ENCODE data around the gene IFRD2.

DNA sequence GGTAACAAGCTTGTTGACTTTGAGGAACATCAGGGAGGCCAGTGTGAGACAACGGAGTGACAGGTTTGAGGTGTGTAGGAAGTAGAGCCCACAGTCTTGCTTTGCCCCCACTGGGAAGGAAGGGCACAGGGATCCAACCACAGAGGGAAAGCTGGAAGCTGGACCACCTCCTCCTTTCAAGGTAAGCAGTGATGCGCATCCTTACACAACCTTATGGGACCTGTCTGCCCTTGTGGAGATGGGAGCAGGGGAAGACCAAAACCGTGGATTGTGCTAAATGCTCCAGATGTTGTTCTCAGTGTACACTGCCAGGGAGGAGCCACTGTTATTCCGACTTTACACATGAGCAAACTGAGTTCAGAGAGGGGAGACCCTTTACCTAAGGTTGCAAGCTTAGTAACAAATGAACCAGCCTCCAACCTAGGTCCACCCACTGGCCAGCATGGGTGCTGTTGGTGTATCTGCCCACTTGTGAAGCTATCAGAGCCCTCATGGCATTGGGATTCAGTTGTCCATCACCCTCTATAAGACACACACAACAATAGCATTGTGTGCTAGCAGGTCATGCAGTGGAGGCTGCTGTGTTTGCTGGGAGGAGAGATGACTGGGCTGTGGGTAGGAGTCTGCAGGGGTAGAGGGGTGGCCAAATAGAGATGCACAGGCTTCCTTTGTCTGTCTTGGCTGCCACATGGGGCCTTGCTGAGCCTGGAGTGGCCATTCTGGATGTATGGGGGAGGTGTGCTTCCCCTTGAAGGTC lies 13.9 kb downstream of the IFRD2 start:
- TF ChIP-seq, protein P1, sequence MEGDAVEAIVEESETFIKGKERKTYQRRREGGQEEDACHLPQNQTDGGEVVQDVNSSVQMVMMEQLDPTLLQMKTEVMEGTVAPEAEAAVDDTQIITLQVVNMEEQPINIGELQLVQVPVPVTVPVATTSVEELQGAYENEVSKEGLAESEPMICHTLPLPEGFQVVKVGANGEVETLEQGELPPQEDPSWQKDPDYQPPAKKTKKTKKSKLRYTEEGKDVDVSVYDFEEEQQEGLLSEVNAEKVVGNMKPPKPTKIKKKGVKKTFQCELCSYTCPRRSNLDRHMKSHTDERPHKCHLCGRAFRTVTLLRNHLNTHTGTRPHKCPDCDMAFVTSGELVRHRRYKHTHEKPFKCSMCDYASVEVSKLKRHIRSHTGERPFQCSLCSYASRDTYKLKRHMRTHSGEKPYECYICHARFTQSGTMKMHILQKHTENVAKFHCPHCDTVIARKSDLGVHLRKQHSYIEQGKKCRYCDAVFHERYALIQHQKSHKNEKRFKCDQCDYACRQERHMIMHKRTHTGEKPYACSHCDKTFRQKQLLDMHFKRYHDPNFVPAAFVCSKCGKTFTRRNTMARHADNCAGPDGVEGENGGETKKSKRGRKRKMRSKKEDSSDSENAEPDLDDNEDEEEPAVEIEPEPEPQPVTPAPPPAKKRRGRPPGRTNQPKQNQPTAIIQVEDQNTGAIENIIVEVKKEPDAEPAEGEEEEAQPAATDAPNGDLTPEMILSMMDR (CRISPR knock-in tag; IDR thresholded peaks at IDR 0.05) = no peak
- TF ChIP-seq, protein P2, sequence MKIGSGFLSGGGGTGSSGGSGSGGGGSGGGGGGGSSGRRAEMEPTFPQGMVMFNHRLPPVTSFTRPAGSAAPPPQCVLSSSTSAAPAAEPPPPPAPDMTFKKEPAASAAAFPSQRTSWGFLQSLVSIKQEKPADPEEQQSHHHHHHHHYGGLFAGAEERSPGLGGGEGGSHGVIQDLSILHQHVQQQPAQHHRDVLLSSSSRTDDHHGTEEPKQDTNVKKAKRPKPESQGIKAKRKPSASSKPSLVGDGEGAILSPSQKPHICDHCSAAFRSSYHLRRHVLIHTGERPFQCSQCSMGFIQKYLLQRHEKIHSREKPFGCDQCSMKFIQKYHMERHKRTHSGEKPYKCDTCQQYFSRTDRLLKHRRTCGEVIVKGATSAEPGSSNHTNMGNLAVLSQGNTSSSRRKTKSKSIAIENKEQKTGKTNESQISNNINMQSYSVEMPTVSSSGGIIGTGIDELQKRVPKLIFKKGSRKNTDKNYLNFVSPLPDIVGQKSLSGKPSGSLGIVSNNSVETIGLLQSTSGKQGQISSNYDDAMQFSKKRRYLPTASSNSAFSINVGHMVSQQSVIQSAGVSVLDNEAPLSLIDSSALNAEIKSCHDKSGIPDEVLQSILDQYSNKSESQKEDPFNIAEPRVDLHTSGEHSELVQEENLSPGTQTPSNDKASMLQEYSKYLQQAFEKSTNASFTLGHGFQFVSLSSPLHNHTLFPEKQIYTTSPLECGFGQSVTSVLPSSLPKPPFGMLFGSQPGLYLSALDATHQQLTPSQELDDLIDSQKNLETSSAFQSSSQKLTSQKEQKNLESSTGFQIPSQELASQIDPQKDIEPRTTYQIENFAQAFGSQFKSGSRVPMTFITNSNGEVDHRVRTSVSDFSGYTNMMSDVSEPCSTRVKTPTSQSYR (CRISPR knock-in tag; IDR thresholded peaks at IDR 0.05; ENCODE audit: borderline replicate concordance) = no peak
- TF ChIP-seq POLR2A (IDR thresholded peaks at IDR 0.05; ENCODE audit: insufficient read depth in 1 of 2, low read depth in 2 of 2, low read length in 2 of 2) = no peak; a peak in 1 of 4 replicates
- TF ChIP-seq ZMYM2 (CRISPR knock-in tag; IDR thresholded peaks at IDR 0.05) = no peak
- no peak for TF ChIP-seq SP1 (IDR thresholded peaks at IDR 0.05)
- no peak for TF ChIP-seq SP1 (CRISPR knock-in tag; IDR thresholded peaks at IDR 0.05)
- TF ChIP-seq KDM1A (CRISPR knock-in tag; IDR thresholded peaks at IDR 0.05) = no peak

Measured in HepG2 (cell line).